Cardiac muscle cell (in vitro differentiated cells and primary cell): ENCODE measurements around the gene ADAMTS6. TPM values are rescaled to one million over a fixed set of nuclear protein-coding genes. Genes with fewer than 3 reads are reported as not detected.

Experiments
- DNase-seq, 2 donors: peaks; one replicate each; pipeline versions ENCODE4 v3.0.0 to v3.0.0-alpha.2; 2010 to 2017; ENCODE audit warnings: low read depth in 1 of 2, low spot score in 1 of 2
- H3K27ac ChIP-seq: fragments of 200-600 bp; sonication (generic); 2 replicates; pipeline ENCODE4 v1.5.1; 2016
- H3K27me3 ChIP-seq: fragments of 200-600 bp; sonication (generic); 2 replicates; pipeline ENCODE4 v1.6.0; 2016; ENCODE audit warnings: control low read depth
- H3K36me3 ChIP-seq: fragments of 200-600 bp; sonication (generic); 2 replicates; pipeline ENCODE4 v1.5.1; 2016; ENCODE audit warnings: control low read depth
- H3K4me1 ChIP-seq: fragments of 200-600 bp; sonication (generic); 2 replicates; pipeline ENCODE4 v1.8.1; 2017; ENCODE audit warnings: low read depth, mild to moderate bottlenecking, mixed run types
- H3K4me3 ChIP-seq: fragments of 200-600 bp; sonication (generic); 2 replicates; pipeline ENCODE4 v1.5.1; 2016; ENCODE audit warnings: mild to moderate bottlenecking
- H3K9me3 ChIP-seq: fragments of 200-600 bp; sonication (generic); 2 replicates; pipeline ENCODE4 v1.5.1; 2017; ENCODE audit warnings: low read depth, mild to moderate bottlenecking, control low read depth
- CTCF ChIP-seq: IDR thresholded peaks from 2 replicates; pipeline ENCODE4 v1.5.1; 2012; ENCODE audit warnings: low read depth, mild to moderate bottlenecking, low read length
- polyA plus RNA-seq: library from polyadenylated mRNA; unstranded; fragments of >200 nt; fragmentation: Nextera tagmentation; extraction: Ambion mirVana; gene quantifications from 2 replicates; pipeline ENCODE4 v1.2.1, GENCODE V29; 2016
- total RNA-seq: library from RNA; depleted of rRNA; stranded (reverse); fragments of >200 nt; gene quantifications from 2 replicates; pipeline ENCODE4 v1.2.3, GENCODE V29; 2016

The ADAMTS6 gene
- total and polyA plus RNA-seq, 2 experiments from 2014 or later: 3.3 to 21.2 TPM

- no peaks in the 10 kb centered on the region for H3K4me1 ChIP-seq
- no peaks in the 10 kb centered on the region for H3K9me3 ChIP-seq
- no peak overlapping the region for H3K27ac ChIP-seq
- TF ChIP-seq CTCF: no peak
- H3K36me3 ChIP-seq: no peaks in the 10 kb centered on the region
- DNase-seq: no peak
- H3K27me3 ChIP-seq: no peaks in the 10 kb centered on the region
- H3K4me3 ChIP-seq: no peak overlapping the region
Observed at GRCh38 chr5:65307088-65307487, 174.6 kb downstream of the ADAMTS6 start.

GRCh38 chr5:65305913-65306312, 175.8 kb downstream of the ADAMTS6 start:
- TF ChIP-seq CTCF: no peak
- Histone ChIP-seq H3K27ac (no peak overlapping the region), H3K36me3 (no peaks in the 10 kb centered on the region), H3K4me3 (no peak overlapping the region), H3K4me1 (no peaks in the 10 kb centered on the region), H3K27me3 (no peaks in the 10 kb centered on the region), H3K9me3 (no peaks in the 10 kb centered on the region)
- DNase-seq: no peak

- H3K4me3 ChIP-seq: no peak overlapping the region
- no peak for TF ChIP-seq CTCF
- DNase-seq: peak in 1 of 2 donors; percentile 2
- H3K9me3 ChIP-seq: no peaks in the 10 kb centered on the region
- no peaks in the 10 kb centered on the region for H3K36me3 ChIP-seq
- H3K27ac ChIP-seq: no peak overlapping the region
- no peaks in the 10 kb centered on the region for H3K4me1 ChIP-seq
- H3K27me3 ChIP-seq: no peaks in the 10 kb centered on the region
Observed at GRCh38 chr5:65299861-65300260, 181.9 kb downstream of the ADAMTS6 start.

- no peak for TF ChIP-seq CTCF
- Histone ChIP-seq H3K27ac (no peak overlapping the region), H3K27me3 (no peaks in the 10 kb centered on the region)
Observed at GRCh38 chr5:65296067-65296466, 185.7 kb downstream of the ADAMTS6 start.

GRCh38 chr5:65292196-65292595, 189.5 kb downstream of the ADAMTS6 start:
- Histone ChIP-seq H3K27ac (no peak overlapping the region), H3K27me3 (no peaks in the 10 kb centered on the region), H3K9me3 (no peaks in the 10 kb centered on the region), H3K36me3 (no peaks in the 10 kb centered on the region), H3K4me1 (no peaks in the 10 kb centered on the region), H3K4me3 (no peak overlapping the region)
- DNase-seq: peak in 1 of 2 donors; percentile 11
- no peak for TF ChIP-seq CTCF

More at GRCh38 chr5:65296067-65296466, 185.7 kb downstream of the ADAMTS6 start:
- no peak for DNase-seq
- no peaks in the 10 kb centered on the region for H3K9me3 ChIP-seq
- H3K4me1 ChIP-seq: no peaks in the 10 kb centered on the region
- no peak overlapping the region for H3K4me3 ChIP-seq
- H3K36me3 ChIP-seq: no peaks in the 10 kb centered on the region

GRCh38 chr5:65290677-65291076, 191.0 kb downstream of the ADAMTS6 start:
- Histone ChIP-seq H3K27ac (no peak overlapping the region), H3K36me3 (no peaks in the 10 kb centered on the region), H3K4me3 (no peak overlapping the region), H3K9me3 (no peaks in the 10 kb centered on the region), H3K27me3 (no peaks in the 10 kb centered on the region), H3K4me1 (no peaks in the 10 kb centered on the region)
- peak in 1 of 2 donors; percentile 51 for DNase-seq
- no peak for TF ChIP-seq CTCF
